ENCODE measurements around the gene CLHC1. TPM values are rescaled to one million over a fixed set of nuclear protein-coding genes. Genes with fewer than 3 reads are reported as not detected.
"Not testable (repeated sequence)": the region's sequence is repeated elsewhere in the genome, so short reads cannot be mapped to it uniquely, and the experiment has no call there.

CLHC1 gene
- total RNA-seq, 1 donor from 2014 or later: 8.6 TPM

GRCh38 chr2:55204950-55205349 lies 27.1 kb downstream of the CLHC1 start:
- no peak for DNase-seq (ENCODE audit: low read depth)
- no peak overlapping the region for H3K4me3 ChIP-seq (ENCODE audit: low read depth, low read length)
- no peak for TF ChIP-seq CTCF (conservative IDR thresholded peaks at IDR 0.05; ENCODE audit: low read depth, low read length)

- no peak for DNase-seq (ENCODE audit: low read depth)
- no peak for TF ChIP-seq CTCF (conservative IDR thresholded peaks at IDR 0.05; ENCODE audit: low read depth, low read length)
- no peak overlapping the region for H3K4me3 ChIP-seq (ENCODE audit: low read depth, low read length)
Measured at GRCh38 chr2:55204536-55204935, 27.6 kb downstream of the CLHC1 start.

GRCh38 chr2:55200416-55200815 lies 31.7 kb downstream of the CLHC1 start:
- no peak for DNase-seq (ENCODE audit: low read depth)
- no peak for TF ChIP-seq CTCF (conservative IDR thresholded peaks at IDR 0.05; ENCODE audit: low read depth, low read length)
- no peak overlapping the region for H3K4me3 ChIP-seq (ENCODE audit: low read depth, low read length)

GRCh38 chr2:55196526-55196925 lies 35.6 kb downstream of the CLHC1 start:
- no peak for DNase-seq (ENCODE audit: low read depth)
- H3K4me3 ChIP-seq (ENCODE audit: low read depth, low read length): no peak overlapping the region
- no peak for TF ChIP-seq CTCF (conservative IDR thresholded peaks at IDR 0.05; ENCODE audit: low read depth, low read length)

- DNase-seq (ENCODE audit: low read depth); H3K4me3 ChIP-seq (ENCODE audit: low read depth, low read length): not testable (repeated sequence)
Measured at GRCh38 chr2:55191888-55192287, 40.2 kb downstream of the CLHC1 start.

GRCh38 chr2:55186837-55187236 lies 45.3 kb downstream of the CLHC1 start:
- not testable (repeated sequence) for H3K4me3 ChIP-seq (ENCODE audit: low read depth, low read length); DNase-seq (ENCODE audit: low read depth)

- DNase-seq (ENCODE audit: low read depth): no peak
- no peak overlapping the region for H3K4me3 ChIP-seq (ENCODE audit: low read depth, low read length)
- TF ChIP-seq CTCF (conservative IDR thresholded peaks at IDR 0.05; ENCODE audit: low read depth, low read length): no peak
Measured at GRCh38 chr2:55180374-55180773, 51.7 kb downstream of the CLHC1 start.

GRCh38 chr2:55176094-55176415 lies 56.0 kb downstream of the CLHC1 start:
- no peak for TF ChIP-seq CTCF (conservative IDR thresholded peaks at IDR 0.05; ENCODE audit: low read depth, low read length)
- no peak for DNase-seq (ENCODE audit: low read depth)
- no peak overlapping the region for H3K4me3 ChIP-seq (ENCODE audit: low read depth, low read length)
